Smooth muscle cell of the brain vasculature (primary cell): ENCODE data around the gene TEX2.
"Not testable (repeated sequence)": the region's sequence is repeated elsewhere in the genome, so short reads cannot be mapped to it uniquely, and the experiment has no call there.

Experiments used
- DNase-seq: peaks from one replicate; pipeline ENCODE4 v3.0.0-alpha.2; 2012; ENCODE audit warnings: low read depth, low spot score

Gene TEX2

GRCh38 chr17:64145751-64146417, 117.2 kb downstream of the TEX2 start:
- DNase-seq: peak; percentile 99

GRCh38 chr17:64145375-64145750, 117.7 kb downstream of the TEX2 start:
- DNase-seq: no peak

GRCh38 chr17:64139542-64139941, 123.5 kb downstream of the TEX2 start:
- no peak for DNase-seq

GRCh38 chr17:64138441-64138840, 124.6 kb downstream of the TEX2 start:
- DNase-seq: no peak

GRCh38 chr17:64135000-64135399, 128.1 kb downstream of the TEX2 start:
- no peak for DNase-seq

- DNase-seq: no peak
These were observed 128.7 kb downstream of the TEX2 start for GRCh38 chr17:64134216-64134970.

- no peak for DNase-seq
These were observed 129.4 kb downstream of the TEX2 start for GRCh38 chr17:64133546-64134215.

GRCh38 chr17:64131606-64132270, 131.3 kb downstream of the TEX2 start:
- DNase-seq: no peak

GRCh38 chr17:64130559-64131001, 132.5 kb downstream of the TEX2 start:
- DNase-seq: no peak

GRCh38 chr17:64129765-64130558, 133.1 kb downstream of the TEX2 start, which contains the start of gene ERN1:
TSS of gene ERN1 (minus strand) at chr17:64130144. CDS start at chr17:64130029, 115 bp downstream.
- peak; percentile 78 for DNase-seq

- no peak for DNase-seq
These were observed 133.6 kb downstream of the TEX2 start for GRCh38 chr17:64129515-64129764.

GRCh38 chr17:64128787-64129514, 134.1 kb downstream of the TEX2 start:
- no peak for DNase-seq

- no peak for DNase-seq
These were observed 136.1 kb downstream of the TEX2 start for GRCh38 chr17:64126918-64127317.

- DNase-seq: no peak
These were observed 137.1 kb downstream of the TEX2 start for GRCh38 chr17:64125937-64126336.

- no peak for DNase-seq
These were observed 138.5 kb downstream of the TEX2 start for GRCh38 chr17:64124609-64125008.

- DNase-seq: no peak
These were observed 139.9 kb downstream of the TEX2 start for GRCh38 chr17:64123114-64123513.

- not testable (repeated sequence) for DNase-seq
These were observed 141.9 kb downstream of the TEX2 start for GRCh38 chr17:64120972-64121786.

- DNase-seq: no peak
These were observed 142.8 kb downstream of the TEX2 start for GRCh38 chr17:64120159-64120810.
